GM12892 (cell line): Measurements from ENCODE around the gene VWA8.

Experiments
- POLR2A ChIP-seq: IDR thresholded peaks from 2 replicates; pipeline ENCODE4 v1.6.1; 2011; ENCODE audit warnings: low read depth, low read length, control low read depth
- POLR2AphosphoS5 ChIP-seq: IDR thresholded peaks from 2 replicates; pipeline ENCODE4 v1.6.1; 2011; ENCODE audit warnings: low read depth, low read length, control low read depth
- TAF1 ChIP-seq: IDR thresholded peaks from 2 replicates; pipeline ENCODE4 v1.6.1; 2011; ENCODE audit warnings: low read depth, mild to moderate bottlenecking, control low read depth, low read length, borderline replicate concordance

- TF ChIP-seq POLR2A (no peak), POLR2AphosphoS5 (no peak), TAF1 (no peak)
These were observed 413.5 kb downstream of the VWA8 start for GRCh38 chr13:41547251-41548000.
